Ovary (tissue), 9 donors: ENCODE data around the gene UBE2L3. TPM values are rescaled to one million over a fixed set of nuclear protein-coding genes. Genes with fewer than 3 reads are reported as not detected.
A peak's percentile ranks its signal among the peaks of the same experiment; 100 is the strongest.
"Not testable (repeated sequence)": the region's sequence is repeated elsewhere in the genome, so short reads cannot be mapped to it uniquely, and the experiment has no call there.

Source experiments
- DNase-seq, 5 donors: peaks; one replicate each; pipeline ENCODE4 v3.0.0-alpha.2; 2019 to 2020
- H3K27ac ChIP-seq, 2 donors: fragments of 200-600 bp; one replicate each; pipeline versions ENCODE4 v1.5.1 to v1.8.0; 2019 to 2022
- H3K27me3 ChIP-seq: fragments of 200-600 bp; one replicate; pipeline ENCODE4 v1.8.0; 2022
- H3K36me3 ChIP-seq: fragments of 200-600 bp; sonication (generic); one replicate; pipeline ENCODE4 v1.5.1; 2019
- H3K4me1 ChIP-seq: one replicate; pipeline ENCODE4 v1.8.1; 2013; ENCODE audit warnings: mild to moderate bottlenecking, moderate library complexity; ENCODE audit not compliant: insufficient read depth
- H3K4me3 ChIP-seq: fragments of 200-600 bp; sonication (generic); one replicate; pipeline ENCODE4 v1.5.1; 2017
- H3K9me3 ChIP-seq, 2 donors: fragments of 200-600 bp in 1 of 2; sonication (generic) in 1 of 2; one replicate each; pipeline versions ENCODE4 v1.5.1 to v1.8.1; 2013 to 2019; ENCODE audit warnings: mild to moderate bottlenecking in 1 of 2, moderate library complexity in 1 of 2
- EP300 ChIP-seq: sonication (generic); formaldehyde crosslinking; IDR thresholded peaks from one replicate; pipeline ENCODE4 v1.6.1; 2017; ENCODE audit warnings: antibody characterized with exemption
- POLR2A ChIP-seq: fragments of 450-650 bp; IDR thresholded peaks from one replicate; pipeline ENCODE4 v1.6.1; 2017; ENCODE audit warnings: antibody characterized with exemption, mild to moderate bottlenecking, moderate library complexity
- WGBS, 3 donors: extraction: QIAGEN DNeasy Blood & Tissue Kit in 1 of 3; methylation state at CpG; one replicate each; pipeline versions ENCODE4 v1.1.5 to v1.1.7; 2013 to 2017; 5-methylcytosine and 5-hydroxymethylcytosine counted together
- intact Hi-C, 4 donors: fragments of 100-400 bp; cut with DNase I; formaldehyde crosslinking; loops; one replicate each; pipeline versions ENCODE4 v1.11.0 to v1.15.1; 2022 to 2023
- polyA plus RNA-seq, 2 donors: library from polyadenylated mRNA; stranded (reverse); fragments of 200-250 nt in 1 of 2; fragments of 350-450 nt in 1 of 2; fragmentation: Illumina TruSeq in 1 of 2; extraction: RNeasy Lipid Tissue Mini Kit (QIAGEN cat#74804) in 1 of 2; gene quantifications; one replicate each; pipeline ENCODE4 v1.2.3, GENCODE V29; 2013 to 2014
- total RNA-seq, 7 donors: library from RNA; depleted of rRNA in 2 of 7; stranded (reverse); fragments of >200 nt in 2 of 7; fragmentation: NEBNext Ultra II Directional in 3 of 7; extraction: Animal tissue kit (Norgen Biotek cat#: 25700) in 3 of 7; gene quantifications; one replicate each; pipeline versions ENCODE4 v1.1.0 to v1.2.4, GENCODE V29; 2016 to 2023
- TF ChIP-seq, protein P1 (sequence below), 3 donors: fragments of 450-650 bp in 2 of 3; fragments of 200-600 bp in 1 of 3; IDR thresholded peaks; one replicate each; pipeline versions ENCODE4 v1.5.1 to v1.8.0; 2016 to 2022; ENCODE audit warnings: antibody characterized with exemption in 3 of 3, mild to moderate bottlenecking in 1 of 3
- donor health status: DM: no; HTN: no; CAD: no; lungs with moderate emphysema.
- donor health status: DM: no; HTN: no; CAD: no.
- donor health status: Bipolar disorder and iron deficiency.
- donor health status: DM: yes; HTN: yes; CAD: no.
- donor health status: DM: no; HTN: no; CAD: no.
- donor health status: DM: yes; HTN: yes; CAD: no.

The UBE2L3 gene
- total and polyA plus RNA-seq, 9 donors = 20.3 to 105 (median 39.9) TPM

DNA sequence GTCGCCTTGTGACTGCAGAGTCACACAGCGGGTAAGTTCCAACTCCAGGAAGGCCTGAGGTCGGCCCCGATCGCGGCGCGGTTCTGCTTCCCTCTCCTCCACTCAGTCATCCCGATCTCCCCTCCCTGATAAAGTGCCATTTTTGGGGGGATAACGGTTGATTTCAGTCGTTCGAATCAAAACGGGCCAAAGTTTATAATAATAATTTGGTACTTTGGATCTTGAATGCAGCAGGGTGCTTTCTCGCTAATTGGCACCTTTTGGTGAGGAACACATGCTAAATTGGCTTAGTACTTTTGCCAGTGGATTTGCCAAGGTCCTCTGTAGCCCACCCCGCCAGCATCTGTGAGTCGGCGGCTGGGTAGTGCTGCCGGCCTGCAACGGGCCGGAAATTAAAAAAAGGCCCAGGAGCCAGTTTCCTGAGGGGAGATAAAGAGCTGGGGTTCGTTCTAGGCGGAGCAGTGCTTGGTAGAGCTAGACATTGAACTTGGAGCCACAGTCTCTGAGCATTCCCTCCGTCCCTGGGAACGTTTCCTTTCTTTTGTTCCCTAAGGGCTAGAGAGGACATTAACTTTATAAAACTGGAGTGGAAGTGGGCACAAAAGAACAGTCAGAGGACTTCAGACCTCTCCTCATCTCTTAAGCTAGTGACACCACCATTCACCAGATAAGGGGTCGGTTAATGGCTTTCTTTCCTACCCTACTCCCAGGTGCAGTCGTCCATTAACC, 997 bp downstream of the UBE2L3 start:
- 1 to 2% (median 1%) methylated on average over 26 of the region's 26 CpGs for WGBS, 3 donors
- Histone ChIP-seq H3K36me3 (no peaks in the 10 kb centered on the region), H3K9me3 (no peaks in the 10 kb centered on the region), H3K27ac (peak overlapping the region; percentile 64 to 92), H3K27me3 (no peaks in the 10 kb centered on the region), H3K4me3 (peak overlapping the region; percentile 53), H3K4me1 (peaks cover 16% of the 10 kb centered on the region)
- DNase-seq = no peak
- TF ChIP-seq, protein P1, sequence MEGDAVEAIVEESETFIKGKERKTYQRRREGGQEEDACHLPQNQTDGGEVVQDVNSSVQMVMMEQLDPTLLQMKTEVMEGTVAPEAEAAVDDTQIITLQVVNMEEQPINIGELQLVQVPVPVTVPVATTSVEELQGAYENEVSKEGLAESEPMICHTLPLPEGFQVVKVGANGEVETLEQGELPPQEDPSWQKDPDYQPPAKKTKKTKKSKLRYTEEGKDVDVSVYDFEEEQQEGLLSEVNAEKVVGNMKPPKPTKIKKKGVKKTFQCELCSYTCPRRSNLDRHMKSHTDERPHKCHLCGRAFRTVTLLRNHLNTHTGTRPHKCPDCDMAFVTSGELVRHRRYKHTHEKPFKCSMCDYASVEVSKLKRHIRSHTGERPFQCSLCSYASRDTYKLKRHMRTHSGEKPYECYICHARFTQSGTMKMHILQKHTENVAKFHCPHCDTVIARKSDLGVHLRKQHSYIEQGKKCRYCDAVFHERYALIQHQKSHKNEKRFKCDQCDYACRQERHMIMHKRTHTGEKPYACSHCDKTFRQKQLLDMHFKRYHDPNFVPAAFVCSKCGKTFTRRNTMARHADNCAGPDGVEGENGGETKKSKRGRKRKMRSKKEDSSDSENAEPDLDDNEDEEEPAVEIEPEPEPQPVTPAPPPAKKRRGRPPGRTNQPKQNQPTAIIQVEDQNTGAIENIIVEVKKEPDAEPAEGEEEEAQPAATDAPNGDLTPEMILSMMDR (IDR thresholded peaks at IDR 0.05) = no peak
- TF ChIP-seq POLR2A (no peak), EP300 (no peak)
- intact Hi-C loops = no loop called here

DNA sequence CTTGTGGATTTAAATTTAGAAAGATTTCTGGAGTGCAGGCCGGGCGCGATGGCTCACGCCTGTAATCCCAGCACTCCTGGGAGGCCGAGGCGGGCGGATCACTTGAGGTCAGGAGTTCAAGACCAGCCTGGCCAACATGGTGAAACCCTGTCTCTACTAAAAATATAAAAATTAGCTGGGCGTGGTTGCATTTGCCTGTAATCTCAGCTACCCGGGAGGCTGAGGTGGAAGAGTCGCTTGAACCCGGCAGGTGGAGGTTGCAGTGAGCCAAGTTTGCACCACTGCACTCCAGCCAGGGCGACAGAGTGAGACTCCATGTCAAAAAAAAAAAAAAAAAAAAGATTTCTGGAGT, 1.5 kb downstream of the UBE2L3 start:
- H3K9me3 ChIP-seq, H3K36me3 ChIP-seq, intact Hi-C loops, DNase-seq, H3K27ac ChIP-seq, H3K27me3 ChIP-seq: not testable (repeated sequence)
- H3K4me1 ChIP-seq = peaks cover 18% of the 10 kb centered on the region
- peak overlapping the region; percentile 53 for H3K4me3 ChIP-seq
- WGBS, 3 donors = 33 to 47% (median 35%) methylated on average over 12 of the region's 12 CpGs

DNA sequence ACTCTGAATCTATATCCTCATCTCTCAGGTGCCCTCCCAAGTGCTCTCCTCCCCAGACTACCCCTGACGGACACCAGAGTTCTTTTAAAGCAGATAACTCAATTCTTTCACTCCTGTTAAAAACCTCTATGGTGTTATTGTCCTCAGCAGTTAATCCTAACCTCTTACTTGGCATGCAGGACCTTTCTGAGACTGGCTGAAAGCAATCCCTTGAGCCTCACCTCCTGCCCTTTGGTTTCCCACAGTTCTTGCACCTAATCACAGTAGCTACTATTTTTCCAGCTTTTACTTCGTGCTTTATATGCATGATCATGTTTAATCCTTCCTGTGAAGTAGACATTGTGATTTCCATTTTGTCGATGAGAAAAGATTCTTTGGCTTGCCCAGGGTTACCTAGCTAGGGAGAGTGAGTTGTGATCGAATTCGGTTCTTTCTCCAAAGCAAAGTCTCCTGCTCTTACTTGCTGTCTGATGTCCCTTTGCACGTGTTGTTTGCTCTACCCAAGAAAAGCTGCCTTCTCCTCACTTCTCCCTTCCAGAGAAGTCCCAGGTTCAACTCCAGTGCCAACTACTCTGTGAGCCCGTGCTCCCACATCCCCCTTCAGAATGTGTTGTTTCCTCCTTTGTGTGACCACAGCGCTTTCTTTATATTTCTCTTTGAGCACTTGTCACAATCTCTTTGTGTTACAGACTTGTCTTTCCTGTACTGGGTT, 2.1 kb downstream of the UBE2L3 start:
- TF ChIP-seq EP300 = no peak
- TF ChIP-seq POLR2A = no peak
- TF ChIP-seq, protein P1 (IDR thresholded peaks at IDR 0.05) = no peak
- no peak overlapping the region for H3K27ac ChIP-seq
- H3K36me3 ChIP-seq = no peaks in the 10 kb centered on the region
- no peaks in the 10 kb centered on the region for H3K27me3 ChIP-seq
- 64 to 74% (median 65%) methylated on average over 8 of the region's 8 CpGs for WGBS, 3 donors
- intact Hi-C loops = no loop called here
- no peak for DNase-seq
- peaks cover 22% of the 10 kb centered on the region for H3K4me1 ChIP-seq
- H3K9me3 ChIP-seq = no peaks in the 10 kb centered on the region
- no peak overlapping the region for H3K4me3 ChIP-seq

DNA sequence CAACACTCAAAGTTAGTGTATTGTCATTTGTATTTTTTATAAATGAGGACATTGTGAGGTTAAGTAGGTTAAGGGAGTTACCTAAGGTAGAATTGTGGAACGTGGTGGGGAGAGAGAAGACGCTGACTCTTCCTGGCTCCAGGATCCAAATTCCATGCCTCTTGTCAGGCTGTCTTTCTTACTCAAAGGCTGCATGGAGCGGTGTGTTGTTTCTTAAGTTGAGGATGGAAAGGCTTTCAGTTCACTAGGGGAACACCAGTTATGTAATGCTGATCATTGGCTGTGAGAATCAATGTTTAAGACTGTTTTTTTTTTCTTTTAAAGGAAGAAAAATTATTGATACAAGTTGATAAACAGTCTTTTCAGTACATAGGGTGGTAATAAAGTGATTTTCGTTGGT, 2.9 kb downstream of the UBE2L3 start:
- WGBS, 3 donors = 51 to 60% (median 56%) methylated on average over 4 of the region's 4 CpGs
- Histone ChIP-seq H3K4me3 (no peak overlapping the region), H3K27ac (no peak overlapping the region), H3K4me1 (peaks cover 22% of the 10 kb centered on the region), H3K27me3 (no peaks in the 10 kb centered on the region), H3K36me3 (no peaks in the 10 kb centered on the region), H3K9me3 (no peaks in the 10 kb centered on the region)
- TF ChIP-seq EP300 (no peak), POLR2A (no peak)
- TF ChIP-seq, protein P1 (IDR thresholded peaks at IDR 0.05) = no peak
- DNase-seq = no peak
- intact Hi-C loops = no loop called here

DNA sequence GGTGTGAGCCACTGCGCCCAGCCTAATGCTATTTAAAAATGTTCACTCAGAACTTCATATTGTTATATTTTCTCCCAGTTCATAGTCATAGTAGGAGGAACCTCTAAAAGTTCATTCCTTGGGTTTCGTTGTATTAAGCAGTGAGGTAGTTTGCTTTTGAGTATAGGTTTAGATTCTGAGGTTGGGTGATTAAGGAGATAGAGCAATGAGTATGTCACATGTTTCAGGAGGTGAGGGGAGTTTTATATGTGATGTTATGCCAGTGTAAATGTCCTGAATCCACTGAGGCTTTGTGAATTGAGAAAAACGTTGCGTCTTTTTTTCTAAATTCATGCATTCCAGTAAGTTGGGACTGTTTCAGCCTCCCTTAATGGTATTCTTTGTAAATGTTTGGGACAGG, 4.2 kb downstream of the UBE2L3 start:
- no peaks in the 10 kb centered on the region for H3K36me3 ChIP-seq
- TF ChIP-seq, protein P1 (IDR thresholded peaks at IDR 0.05) = no peak
- TF ChIP-seq POLR2A (no peak), EP300 (no peak)
- H3K27me3 ChIP-seq = no peaks in the 10 kb centered on the region
- no peak overlapping the region for H3K27ac ChIP-seq
- intact Hi-C loops = no loop called here
- H3K9me3 ChIP-seq = no peaks in the 10 kb centered on the region
- DNase-seq = no peak
- H3K4me1 ChIP-seq = peaks cover 22% of the 10 kb centered on the region
- WGBS, 3 donors = 86 to 90% (median 89%) methylated on average over 4 of the region's 4 CpGs
- no peak overlapping the region for H3K4me3 ChIP-seq
